ENCODE measurements around the gene PBX1.

DNA sequence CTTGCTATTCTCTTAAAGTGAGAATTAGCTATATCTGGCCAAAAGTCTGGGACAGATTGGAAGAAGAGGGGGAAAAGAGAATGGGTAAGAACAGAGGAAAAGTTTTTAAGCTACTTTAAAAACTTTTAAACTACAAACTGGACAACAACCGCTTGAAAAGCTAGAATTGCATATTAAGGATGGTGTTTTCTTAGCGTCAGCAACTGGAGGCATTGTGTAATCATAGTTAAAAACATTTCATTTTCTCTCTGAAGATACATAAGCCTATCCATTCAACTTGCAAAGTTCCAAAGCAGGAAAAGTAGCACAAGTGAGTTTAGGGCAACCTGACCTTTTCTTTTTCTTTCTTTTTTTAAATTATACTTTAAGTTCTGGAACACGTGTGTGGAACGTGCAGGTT, 10.9 kb downstream of the PBX1 start:
- no peak for TF ChIP-seq POLR2A (IDR thresholded peaks at IDR 0.05; ENCODE audit: low read depth, low read length)
- TF ChIP-seq SPI1 (IDR thresholded peaks at IDR 0.05; ENCODE audit: low read depth, low read length) = no peak
- no peak for TF ChIP-seq POLR2AphosphoS5 (IDR thresholded peaks at IDR 0.05; ENCODE audit: low read depth, low read length)
- TF ChIP-seq TAF1 (IDR thresholded peaks at IDR 0.05; ENCODE audit: low read depth, low read length) = no peak
- TF ChIP-seq POU2F2 (IDR thresholded peaks at IDR 0.05; ENCODE audit: low read depth, low read length) = no peak
- no peak for TF ChIP-seq PAX5 (IDR thresholded peaks at IDR 0.05; ENCODE audit: insufficient read depth, low read length, severe bottlenecking)

Measured in GM12891 (cell line).